K562 (cell line): ENCODE measurements around the gene GADL1. TPM values are rescaled to one million over a fixed set of nuclear protein-coding genes. Genes with fewer than 3 reads are reported as not detected.

ENCODE experiments used
- GTF2A2 ChIP-seq: IDR thresholded peaks from 2 replicates; pipeline ENCODE4 v1.6.1; 2016; ENCODE audit warnings: mild to moderate bottlenecking, missing genetic modification characterization, missing compliant biosample characterization
- KDM2B ChIP-seq: fragments of 250-450 bp; sonication (Bioruptor Pico); IDR thresholded peaks from 2 replicates; pipeline ENCODE4 v1.8.0; 2021; ENCODE audit warnings: mild to moderate bottlenecking, moderate library complexity
- ZNF12 ChIP-seq: sonication (generic); formaldehyde crosslinking; IDR thresholded peaks from 2 replicates; pipeline ENCODE4 v1.4.0; 2020; ENCODE audit warnings: mild to moderate bottlenecking, missing genetic modification reagents
- ZNF232 ChIP-seq: sonication (generic); formaldehyde crosslinking; IDR thresholded peaks from 2 replicates; pipeline ENCODE4 v1.8.0; 2022; ENCODE audit warnings: mild to moderate bottlenecking, missing genetic modification reagents
- ZNF311 ChIP-seq: fragments of 250-450 bp; sonication (Bioruptor Pico); IDR thresholded peaks from 2 replicates; pipeline ENCODE4 v1.4.0; 2020; ENCODE audit warnings: mild to moderate bottlenecking, moderate library complexity
- ZNF79 ChIP-seq: fragments of 250-450 bp; sonication (Bioruptor Pico); IDR thresholded peaks from 2 replicates; pipeline ENCODE4 v1.4.0; 2020; ENCODE audit warnings: low read depth, mild to moderate bottlenecking, moderate library complexity
- polyA plus RNA-seq, 8 experiments: library from polyadenylated mRNA; depleted of rRNA in 4 of 8; stranded (reverse) in 5 of 8; unstranded in 3 of 8; fragments of >200 nt; fragmentation: Nextera tagmentation in 2 of 8; fragmentation: Illumina TruSeq in 1 of 8; extraction: Ambion mirVana in 2 of 8; extraction: Trizol in 1 of 8; gene quantifications; 2 replicates each; pipeline versions ENCODE4 v1.2.1 to v1.2.3, GENCODE V29; 2011 to 2014; ENCODE audit warnings: inconsistent platforms in 1 of 8, missing spikeins in 1 of 8
- total RNA-seq, 7 experiments: library from RNA; depleted of rRNA in 6 of 7; stranded (reverse); fragments of >200 nt in 6 of 7; fragmentation: Illumina TruSeq in 2 of 7; extraction: Trizol in 2 of 7; gene quantifications; 2 replicates each; pipeline versions ENCODE4 v1.2.1 to v1.2.3, GENCODE V29; 2011 to 2021; ENCODE audit warnings: low replicate concordance in 1 of 7
- TF ChIP-seq, protein P1 (sequence below): fragments of 250-450 bp; sonication (Bioruptor Pico); IDR thresholded peaks from 2 replicates; pipeline ENCODE4 v1.4.0; 2020
- TF ChIP-seq, protein P2 (sequence below): fragments of 250-450 bp; sonication (Bioruptor Pico); IDR thresholded peaks from 2 replicates; pipeline ENCODE4 v1.8.0; 2022; ENCODE audit warnings: inconsistent platforms, mild to moderate bottlenecking, moderate library complexity, borderline replicate concordance
- TF ChIP-seq, protein P3 (sequence below): sonication (generic); formaldehyde crosslinking; IDR thresholded peaks from 2 replicates; pipeline ENCODE4 v1.8.0; 2022; ENCODE audit warnings: mild to moderate bottlenecking, low read depth, missing genetic modification reagents

The GADL1 gene
- total and polyA plus RNA-seq, 9 of the 15 experiments (the other 6 are each of a cell fraction or from before 2014, with no cell fraction given) = 0.07 TPM; not detected in 8

DNA sequence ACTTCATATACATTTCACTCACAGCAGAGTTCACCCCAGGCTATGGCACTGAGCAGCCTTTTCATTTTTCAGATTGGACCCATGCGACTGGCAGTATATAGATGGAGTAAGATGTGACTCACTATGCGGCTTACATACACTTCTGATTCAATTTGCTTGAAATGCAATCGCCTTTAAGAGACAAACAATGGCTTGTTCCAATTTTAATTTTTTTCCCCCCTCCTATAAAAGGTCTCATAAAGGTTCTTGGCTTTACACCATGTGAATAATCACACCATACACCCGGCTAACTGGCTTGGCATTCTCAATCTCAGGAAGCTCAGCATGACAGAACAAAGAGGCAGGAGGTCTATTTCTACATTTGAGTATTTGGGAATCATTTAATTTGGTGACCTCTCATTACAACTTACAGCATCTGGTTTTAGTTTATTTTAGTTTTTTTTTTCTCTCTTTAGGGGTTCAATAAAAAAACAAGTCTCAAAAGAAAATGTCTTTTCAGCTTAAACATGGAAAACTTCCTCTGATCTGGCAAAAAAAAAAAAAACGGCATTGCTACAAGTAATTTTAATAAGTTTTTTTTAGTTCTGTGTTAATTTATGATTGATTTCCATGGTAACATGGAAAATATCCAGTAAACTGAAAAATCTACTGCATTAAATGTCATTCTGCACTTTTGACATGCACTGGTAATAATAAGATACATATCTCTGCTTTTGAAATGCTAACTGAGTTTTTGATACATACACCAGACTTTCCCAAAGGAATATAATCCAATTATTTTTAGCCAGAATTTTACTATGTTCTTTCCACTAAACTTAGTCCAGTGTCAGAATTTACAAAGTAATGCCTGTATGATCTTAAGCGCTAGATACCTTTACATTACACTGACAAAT, 38.8 kb downstream of the GADL1 start (continued):
- TF ChIP-seq, protein P1, sequence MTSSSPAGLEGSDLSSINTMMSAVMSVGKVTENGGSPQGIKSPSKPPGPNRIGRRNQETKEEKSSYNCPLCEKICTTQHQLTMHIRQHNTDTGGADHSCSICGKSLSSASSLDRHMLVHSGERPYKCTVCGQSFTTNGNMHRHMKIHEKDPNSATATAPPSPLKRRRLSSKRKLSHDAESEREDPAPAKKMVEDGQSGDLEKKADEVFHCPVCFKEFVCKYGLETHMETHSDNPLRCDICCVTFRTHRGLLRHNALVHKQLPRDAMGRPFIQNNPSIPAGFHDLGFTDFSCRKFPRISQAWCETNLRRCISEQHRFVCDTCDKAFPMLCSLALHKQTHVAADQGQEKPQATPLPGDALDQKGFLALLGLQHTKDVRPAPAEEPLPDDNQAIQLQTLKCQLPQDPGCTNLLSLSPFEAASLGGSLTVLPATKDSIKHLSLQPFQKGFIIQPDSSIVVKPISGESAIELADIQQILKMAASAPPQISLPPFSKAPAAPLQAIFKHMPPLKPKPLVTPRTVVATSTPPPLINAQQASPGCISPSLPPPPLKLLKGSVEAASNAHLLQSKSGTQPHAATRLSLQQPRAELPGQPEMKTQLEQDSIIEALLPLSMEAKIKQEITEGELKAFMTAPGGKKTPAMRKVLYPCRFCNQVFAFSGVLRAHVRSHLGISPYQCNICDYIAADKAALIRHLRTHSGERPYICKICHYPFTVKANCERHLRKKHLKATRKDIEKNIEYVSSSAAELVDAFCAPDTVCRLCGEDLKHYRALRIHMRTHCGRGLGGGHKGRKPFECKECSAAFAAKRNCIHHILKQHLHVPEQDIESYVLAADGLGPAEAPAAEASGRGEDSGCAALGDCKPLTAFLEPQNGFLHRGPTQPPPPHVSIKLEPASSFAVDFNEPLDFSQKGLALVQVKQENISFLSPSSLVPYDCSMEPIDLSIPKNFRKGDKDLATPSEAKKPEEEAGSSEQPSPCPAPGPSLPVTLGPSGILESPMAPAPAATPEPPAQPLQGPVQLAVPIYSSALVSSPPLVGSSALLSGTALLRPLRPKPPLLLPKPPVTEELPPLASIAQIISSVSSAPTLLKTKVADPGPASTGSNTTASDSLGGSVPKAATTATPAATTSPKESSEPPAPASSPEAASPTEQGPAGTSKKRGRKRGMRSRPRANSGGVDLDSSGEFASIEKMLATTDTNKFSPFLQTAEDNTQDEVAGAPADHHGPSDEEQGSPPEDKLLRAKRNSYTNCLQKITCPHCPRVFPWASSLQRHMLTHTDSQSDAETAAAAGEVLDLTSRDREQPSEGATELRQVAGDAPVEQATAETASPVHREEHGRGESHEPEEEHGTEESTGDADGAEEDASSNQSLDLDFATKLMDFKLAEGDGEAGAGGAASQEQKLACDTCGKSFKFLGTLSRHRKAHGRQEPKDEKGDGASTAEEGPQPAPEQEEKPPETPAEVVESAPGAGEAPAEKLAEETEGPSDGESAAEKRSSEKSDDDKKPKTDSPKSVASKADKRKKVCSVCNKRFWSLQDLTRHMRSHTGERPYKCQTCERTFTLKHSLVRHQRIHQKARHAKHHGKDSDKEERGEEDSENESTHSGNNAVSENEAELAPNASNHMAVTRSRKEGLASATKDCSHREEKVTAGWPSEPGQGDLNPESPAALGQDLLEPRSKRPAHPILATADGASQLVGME (CRISPR knock-in tag) = no peak
- TF ChIP-seq, protein P2, sequence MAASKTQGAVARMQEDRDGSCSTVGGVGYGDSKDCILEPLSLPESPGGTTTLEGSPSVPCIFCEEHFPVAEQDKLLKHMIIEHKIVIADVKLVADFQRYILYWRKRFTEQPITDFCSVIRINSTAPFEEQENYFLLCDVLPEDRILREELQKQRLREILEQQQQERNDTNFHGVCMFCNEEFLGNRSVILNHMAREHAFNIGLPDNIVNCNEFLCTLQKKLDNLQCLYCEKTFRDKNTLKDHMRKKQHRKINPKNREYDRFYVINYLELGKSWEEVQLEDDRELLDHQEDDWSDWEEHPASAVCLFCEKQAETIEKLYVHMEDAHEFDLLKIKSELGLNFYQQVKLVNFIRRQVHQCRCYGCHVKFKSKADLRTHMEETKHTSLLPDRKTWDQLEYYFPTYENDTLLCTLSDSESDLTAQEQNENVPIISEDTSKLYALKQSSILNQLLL = no peak
- TF ChIP-seq ZNF311 (CRISPR knock-in tag) (no peak), ZNF79 (no peak), ZNF232 (no peak), ZNF12 (no peak), KDM2B (no peak), GTF2A2 (tag) (no peak)
- TF ChIP-seq, protein P3, sequence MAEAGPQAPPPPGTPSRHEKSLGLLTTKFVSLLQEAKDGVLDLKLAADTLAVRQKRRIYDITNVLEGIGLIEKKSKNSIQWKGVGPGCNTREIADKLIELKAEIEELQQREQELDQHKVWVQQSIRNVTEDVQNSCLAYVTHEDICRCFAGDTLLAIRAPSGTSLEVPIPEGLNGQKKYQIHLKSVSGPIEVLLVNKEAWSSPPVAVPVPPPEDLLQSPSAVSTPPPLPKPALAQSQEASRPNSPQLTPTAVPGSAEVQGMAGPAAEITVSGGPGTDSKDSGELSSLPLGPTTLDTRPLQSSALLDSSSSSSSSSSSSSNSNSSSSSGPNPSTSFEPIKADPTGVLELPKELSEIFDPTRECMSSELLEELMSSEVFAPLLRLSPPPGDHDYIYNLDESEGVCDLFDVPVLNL (CRISPR knock-in tag) = no peak
